ENCODE measurements around the gene RNF157. TPM values are rescaled to one million over a fixed set of nuclear protein-coding genes. Genes with fewer than 3 reads are reported as not detected.

RNF157 gene
- total RNA-seq, 1 experiment from 2014 or later: 0.86 TPM

DNA sequence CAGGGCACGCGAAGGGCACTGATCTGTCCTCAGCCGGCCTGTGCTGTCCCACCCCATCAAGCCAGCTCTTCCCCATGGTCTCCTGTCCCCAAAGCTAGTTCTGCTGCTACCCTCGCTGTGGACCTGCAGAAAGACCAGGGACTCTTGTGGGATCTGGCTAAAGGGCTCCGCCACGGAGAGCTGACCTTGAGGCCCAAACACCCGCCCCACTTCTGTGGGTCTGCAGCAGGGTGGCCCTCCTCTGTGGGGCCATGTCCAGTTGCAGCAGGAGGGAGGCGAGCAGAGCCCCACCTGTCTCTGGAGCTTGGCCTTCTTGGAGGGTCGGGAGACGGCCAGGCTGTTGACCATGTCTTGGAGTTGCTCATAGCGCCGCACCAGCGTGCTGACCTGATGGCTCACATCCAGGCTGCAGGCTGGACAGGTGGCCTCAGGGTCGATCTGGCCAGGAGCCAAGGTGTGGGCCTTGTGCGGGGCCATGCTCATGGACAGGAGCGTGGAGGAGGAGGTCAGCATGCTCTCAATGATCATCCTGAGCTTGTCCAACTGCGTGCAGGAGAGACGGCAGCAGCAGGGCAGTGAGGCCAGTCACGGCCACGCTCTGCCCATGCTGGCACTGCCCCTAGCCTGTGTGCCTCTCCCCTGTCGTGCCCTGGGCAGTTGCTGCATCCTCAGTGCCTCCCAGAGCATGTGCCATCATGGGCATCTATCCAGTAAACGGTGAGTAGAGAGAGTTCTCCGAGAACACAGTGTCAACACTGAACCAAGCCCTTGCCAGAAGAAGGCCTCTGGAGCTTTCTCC is 41.5 kb upstream of the RNF157 start:
- BruUV-seq (replicated peaks): no TSS peak
- Histone ChIP-seq H3K4me1 (ENCODE audit: control insufficient read depth in 1 of 2, insufficient read depth in 2 of 2, low read length in 2 of 2) (peaks cover 0 to 11% of the 10 kb centered on the region in 2 experiments; a peak in 2 of 4 replicates), H2AFZ (ENCODE audit: low read depth, low read length, poor library complexity, severe bottlenecking) (no peak overlapping the region), H3K4me2 (ENCODE audit: low read length) (no peak overlapping the region), H3K79me2 (ENCODE audit: insufficient read depth, low read length) (no peaks in the 10 kb centered on the region), H3K9me2 (ENCODE audit: insufficient read depth) (no peaks in the 10 kb centered on the region), H4K20me1 (ENCODE audit: insufficient read depth) (no peaks in the 10 kb centered on the region), H3K4me3 (replicated peaks in 1 of 2; ENCODE audit: low read depth in 1 of 2, low read length in 2 of 2) (no peak overlapping the region), H3K9ac (ENCODE audit: low read length) (no peak overlapping the region), H3K27me3 (ENCODE audit: insufficient read depth, low read length) (no peaks in the 10 kb centered on the region), H3K36me3 (ENCODE audit: control insufficient read depth in 1 of 2, insufficient read depth in 2 of 2, low read length in 2 of 2) (no peaks in the 10 kb centered on the region), H3K27ac (ENCODE audit: low read depth, low read length) (no peak overlapping the region), H3K9me3 (ENCODE audit: control insufficient read depth in 1 of 2, insufficient read depth in 1 of 2, low read depth in 1 of 2, low read length in 2 of 2) (no peaks in the 10 kb centered on the region)
- no peak for DNase-seq (ENCODE audit: low read depth, low spot score)
- ChIA-PET CTCF (interaction anchor here (4.4 to 5.1 kb wide), 2 partner anchors 18 to 159 kb away, joined by 34 to 132 read pairs; partner anchors contain the start of gene UBALD2), POLR2A (no interaction called here), RAD21 (ENCODE audit: low non-redundant PET in 1 of 2, low total read pairs in 2 of 2, uncharacterized antibody in 2 of 2, unreplicated experiment in 2 of 2) (interaction anchor here in 1 of 2 experiments (0.6 kb wide), 1 partner anchor 100 kb away, joined by 4 read pairs; no protein-coding TSS in a partner anchor)
- ATAC-seq: no peak
- TF ChIP-seq EZH2 (IDR thresholded peaks at IDR 0.05) (no peak), SIN3A (IDR thresholded peaks at IDR 0.05; ENCODE audit: low read depth) (no peak), POLR2A (IDR thresholded peaks at IDR 0.05; ENCODE audit: borderline replicate concordance, extremely low read depth, insufficient read depth, insufficient read length) (no peak), ZFX (IDR thresholded peaks at IDR 0.05) (no peak), RAD21 (IDR thresholded peaks at IDR 0.05; ENCODE audit: low read depth) (no peak), YY1 (IDR thresholded peaks at IDR 0.05; ENCODE audit: extremely low read depth, insufficient replicate concordance, low read depth, low read length) (no peak), SP1 (IDR thresholded peaks at IDR 0.05; ENCODE audit: low read depth) (no peak), EGR1 (IDR thresholded peaks at IDR 0.05; ENCODE audit: low read depth) (no peak)
- TF ChIP-seq, protein P1, sequence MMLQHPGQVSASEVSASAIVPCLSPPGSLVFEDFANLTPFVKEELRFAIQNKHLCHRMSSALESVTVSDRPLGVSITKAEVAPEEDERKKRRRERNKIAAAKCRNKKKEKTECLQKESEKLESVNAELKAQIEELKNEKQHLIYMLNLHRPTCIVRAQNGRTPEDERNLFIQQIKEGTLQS (IDR thresholded peaks at IDR 0.05): no peak
- TF ChIP-seq, protein P2, sequence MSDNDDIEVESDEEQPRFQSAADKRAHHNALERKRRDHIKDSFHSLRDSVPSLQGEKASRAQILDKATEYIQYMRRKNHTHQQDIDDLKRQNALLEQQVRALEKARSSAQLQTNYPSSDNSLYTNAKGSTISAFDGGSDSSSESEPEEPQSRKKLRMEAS (IDR thresholded peaks at IDR 0.05): no peak
- TF ChIP-seq, protein P3, sequence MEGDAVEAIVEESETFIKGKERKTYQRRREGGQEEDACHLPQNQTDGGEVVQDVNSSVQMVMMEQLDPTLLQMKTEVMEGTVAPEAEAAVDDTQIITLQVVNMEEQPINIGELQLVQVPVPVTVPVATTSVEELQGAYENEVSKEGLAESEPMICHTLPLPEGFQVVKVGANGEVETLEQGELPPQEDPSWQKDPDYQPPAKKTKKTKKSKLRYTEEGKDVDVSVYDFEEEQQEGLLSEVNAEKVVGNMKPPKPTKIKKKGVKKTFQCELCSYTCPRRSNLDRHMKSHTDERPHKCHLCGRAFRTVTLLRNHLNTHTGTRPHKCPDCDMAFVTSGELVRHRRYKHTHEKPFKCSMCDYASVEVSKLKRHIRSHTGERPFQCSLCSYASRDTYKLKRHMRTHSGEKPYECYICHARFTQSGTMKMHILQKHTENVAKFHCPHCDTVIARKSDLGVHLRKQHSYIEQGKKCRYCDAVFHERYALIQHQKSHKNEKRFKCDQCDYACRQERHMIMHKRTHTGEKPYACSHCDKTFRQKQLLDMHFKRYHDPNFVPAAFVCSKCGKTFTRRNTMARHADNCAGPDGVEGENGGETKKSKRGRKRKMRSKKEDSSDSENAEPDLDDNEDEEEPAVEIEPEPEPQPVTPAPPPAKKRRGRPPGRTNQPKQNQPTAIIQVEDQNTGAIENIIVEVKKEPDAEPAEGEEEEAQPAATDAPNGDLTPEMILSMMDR (IDR thresholded peaks at IDR 0.05 in 2 of 3, conservative IDR thresholded peaks at IDR 0.05 in 1 of 3; ENCODE audit: borderline replicate concordance in 1 of 3, insufficient read depth in 1 of 3, low read depth in 2 of 3, low read length in 2 of 3): no peak
- intact Hi-C loops (cut with micrococcal nuclease): no loop called here

All from HCT116 (cell line).